ENCODE measurements around the gene CLDN7. TPM values are rescaled to one million over a fixed set of nuclear protein-coding genes. Genes with fewer than 3 reads are reported as not detected.

Gene CLDN7
- total RNA-seq, 2 donors from 2014 or later, result 142 to 149 TPM

DNA sequence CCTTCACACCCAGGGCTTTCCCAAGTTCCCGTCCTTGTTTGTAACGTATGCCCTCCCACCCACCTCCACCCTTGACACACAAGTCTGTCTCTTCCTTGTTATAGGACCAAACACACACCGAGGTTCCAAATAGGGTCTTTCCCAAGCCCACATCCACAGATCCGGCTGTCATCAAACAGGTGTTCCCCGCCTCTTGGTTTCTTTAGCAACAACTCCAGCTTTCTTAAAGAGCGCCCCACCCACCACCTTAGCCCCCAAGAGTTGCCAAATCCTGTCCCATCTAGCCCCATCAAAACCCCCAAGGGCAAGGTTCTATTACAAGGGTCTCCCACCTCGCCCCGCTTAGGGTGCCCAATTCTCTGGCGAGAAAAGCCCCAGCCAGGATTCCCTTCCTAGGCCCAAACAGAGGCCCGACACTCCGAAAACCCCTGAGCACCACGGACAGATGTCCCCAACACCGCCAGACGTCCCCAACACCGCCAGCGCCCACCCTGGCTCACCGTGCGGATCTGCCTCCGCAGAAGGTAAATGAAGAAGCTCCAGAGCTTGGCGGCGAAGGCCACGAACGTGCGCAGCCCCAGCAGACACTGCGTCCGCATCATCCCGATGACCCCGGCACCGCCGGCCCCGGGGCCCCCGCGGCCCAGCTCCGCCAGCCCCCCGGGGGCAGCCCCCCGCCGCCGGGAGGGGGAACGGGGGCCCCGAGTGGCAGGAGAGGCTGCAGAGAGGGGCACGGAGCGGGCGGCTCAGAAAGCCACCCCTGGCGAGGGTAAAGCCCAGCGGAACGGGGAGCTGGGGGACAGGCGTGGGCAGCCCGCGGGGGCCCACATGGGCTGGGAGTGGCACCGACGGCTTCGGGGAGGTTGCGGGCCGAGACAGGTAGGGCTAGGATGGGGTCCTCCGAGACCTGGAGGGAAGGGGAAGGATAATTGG is 11.3 kb downstream of the CLDN7 start:
- peak; percentile 67 for DNase-seq
- H3K4me1 Mint-ChIP-seq, result peaks cover 25% of the 10 kb centered on the region
- Histone ChIP-seq H3K27ac (ENCODE audit: low read depth, low read length) (peak overlapping the region; percentile 89), H3K27me3 (ENCODE audit: control insufficient read depth, insufficient read depth, low read length, poor library complexity, severe bottlenecking) (no peaks in the 10 kb centered on the region), H3K36me3 (ENCODE audit: control insufficient read depth, insufficient read depth, low read length) (peaks cover 30% of the 10 kb centered on the region), H3K9me3 (ENCODE audit: control insufficient read depth, low read length) (no peaks in the 10 kb centered on the region), H3K4me3 (ENCODE audit: low read length) (peak overlapping the region; percentile 94), H3K4me1 (ENCODE audit: control insufficient read depth, insufficient read depth, low read length) (no peaks in the 10 kb centered on the region), H3K9ac (ENCODE audit: extremely low read depth, low read length, poor library complexity, severe bottlenecking) (peak overlapping the region; percentile 90)
- 0 to 3% methylated on average over 20 to 54 of the region's 55 CpGs for WGBS, 2 experiments (ENCODE audit: insufficient coverage in 1 of 2, insufficient read length in 1 of 2)
- no peaks in the 10 kb centered on the region for H3K27me3 Mint-ChIP-seq (ENCODE audit: insufficient read depth)
- peak overlapping the region; percentile 94 for H3K27ac Mint-ChIP-seq
- no peaks in the 10 kb centered on the region for H3K9me3 Mint-ChIP-seq
- H3K4me3 Mint-ChIP-seq, result peak overlapping the region; percentile 91
- peaks cover 28% of the 10 kb centered on the region for H3K36me3 Mint-ChIP-seq (ENCODE audit: low read depth)
- no peak for TF ChIP-seq CTCF (conservative IDR thresholded peaks at IDR 0.05)

DNA sequence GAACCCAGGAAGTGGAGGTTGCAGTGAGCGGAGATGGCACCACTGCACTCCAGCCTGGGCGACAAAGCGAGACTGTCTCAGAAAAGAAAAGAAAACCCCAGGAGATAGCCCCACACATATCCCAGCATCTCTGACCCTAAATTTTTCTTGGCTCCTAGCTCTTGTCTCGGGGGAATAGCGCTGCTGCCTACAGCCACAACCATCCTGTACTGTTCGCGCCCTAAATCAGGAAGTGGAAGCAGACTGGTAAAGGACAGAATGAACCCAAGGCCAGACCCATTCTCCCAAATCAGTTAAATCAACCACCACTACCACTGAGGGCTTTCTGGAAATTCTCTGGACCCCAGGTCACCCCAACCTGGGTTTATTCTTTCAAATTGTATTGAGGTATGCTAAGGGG is 12.4 kb downstream of the CLDN7 start:
- Mint-ChIP-seq H3K36me3 (ENCODE audit: low read depth) (peaks cover 26% of the 10 kb centered on the region), H3K9me3 (no peaks in the 10 kb centered on the region), H3K4me1 (peaks cover 25% of the 10 kb centered on the region), H3K27me3 (ENCODE audit: insufficient read depth) (no peaks in the 10 kb centered on the region), H3K4me3 (peak overlapping the region; percentile 91), H3K27ac (peak overlapping the region; percentile 27)
- no peaks in the 10 kb centered on the region for H3K4me1 ChIP-seq (ENCODE audit: control insufficient read depth, insufficient read depth, low read length)
- no peaks in the 10 kb centered on the region for H3K9me3 ChIP-seq (ENCODE audit: control insufficient read depth, low read length)
- no peaks in the 10 kb centered on the region for H3K27me3 ChIP-seq (ENCODE audit: control insufficient read depth, insufficient read depth, low read length, poor library complexity, severe bottlenecking)
- no peak overlapping the region for H3K27ac ChIP-seq (ENCODE audit: low read depth, low read length)
- peak overlapping the region; percentile 90 for H3K9ac ChIP-seq (ENCODE audit: extremely low read depth, low read length, poor library complexity, severe bottlenecking)
- WGBS, 2 experiments (ENCODE audit: insufficient coverage in 1 of 2, insufficient read length in 1 of 2), result 98 to 100% methylated on average over 3 to 7 of the region's 7 CpGs
- H3K36me3 ChIP-seq (ENCODE audit: control insufficient read depth, insufficient read depth, low read length), result peaks cover 31% of the 10 kb centered on the region
- H3K4me3 ChIP-seq (ENCODE audit: low read length), result peak overlapping the region; percentile 94
- DNase-seq, result no peak
- TF ChIP-seq CTCF (conservative IDR thresholded peaks at IDR 0.05), result no peak

- no peak for DNase-seq
- no peak overlapping the region for H3K27ac ChIP-seq (ENCODE audit: low read depth, low read length)
- no peak for TF ChIP-seq CTCF (conservative IDR thresholded peaks at IDR 0.05)
- H3K4me1 Mint-ChIP-seq, result peaks cover 25% of the 10 kb centered on the region
- peak overlapping the region; percentile 74 for H3K27ac Mint-ChIP-seq
- H3K4me3 ChIP-seq (ENCODE audit: low read length), result peak overlapping the region; percentile 94
- H3K27me3 ChIP-seq (ENCODE audit: control insufficient read depth, insufficient read depth, low read length, poor library complexity, severe bottlenecking), result no peaks in the 10 kb centered on the region
- WGBS, 2 experiments (ENCODE audit: insufficient coverage in 1 of 2, insufficient read length in 1 of 2), result 91 to 97% methylated on average over 6 of the region's 6 CpGs
- H3K36me3 Mint-ChIP-seq (ENCODE audit: low read depth), result peaks cover 27% of the 10 kb centered on the region
- H3K4me3 Mint-ChIP-seq, result no peak overlapping the region
- H3K36me3 ChIP-seq (ENCODE audit: control insufficient read depth, insufficient read depth, low read length), result peaks cover 30% of the 10 kb centered on the region
- H3K4me1 ChIP-seq (ENCODE audit: control insufficient read depth, insufficient read depth, low read length), result no peaks in the 10 kb centered on the region
- no peaks in the 10 kb centered on the region for H3K27me3 Mint-ChIP-seq (ENCODE audit: insufficient read depth)
- H3K9me3 Mint-ChIP-seq, result no peaks in the 10 kb centered on the region
- no peak overlapping the region for H3K9ac ChIP-seq (ENCODE audit: extremely low read depth, low read length, poor library complexity, severe bottlenecking)
- H3K9me3 ChIP-seq (ENCODE audit: control insufficient read depth, low read length), result no peaks in the 10 kb centered on the region
These were observed 13.1 kb downstream of the CLDN7 start for GRCh38 chr17:7249214-7249613.
